Kidney epithelial cell (primary cell): ENCODE data around the gene FAAP24. TPM values are rescaled to one million over a fixed set of nuclear protein-coding genes. Genes with fewer than 3 reads are reported as not detected.
"Not testable (repeated sequence)": the region's sequence is repeated elsewhere in the genome, so short reads cannot be mapped to it uniquely, and the experiment has no call there.

Experiments
- DNase-seq: peaks from one replicate; pipeline ENCODE4 v3.0.0-alpha.2; 2010; ENCODE audit warnings: low read depth
- H3K27me3 ChIP-seq: 2 replicates; pipeline ENCODE4 v1.6.0; 2011; ENCODE audit warnings: low read length; ENCODE audit not compliant: control insufficient read depth, insufficient read depth
- H3K36me3 ChIP-seq: 2 replicates; pipeline ENCODE4 v1.5.1; 2011; ENCODE audit warnings: low read length; ENCODE audit not compliant: control insufficient read depth, insufficient read depth
- H3K4me3 ChIP-seq: 2 replicates; pipeline ENCODE4 v1.5.1; 2011; ENCODE audit warnings: low read depth, mild to moderate bottlenecking, control low read depth, low read length
- total RNA-seq: library from RNA; depleted of rRNA; stranded (reverse); fragments of >200 nt; gene quantifications from 2 replicates; pipeline ENCODE4 v1.2.3, GENCODE V29; 2015
- TF ChIP-seq, protein P1 (sequence below): IDR thresholded peaks from 2 replicates; pipeline ENCODE4 v1.5.1; 2011; ENCODE audit warnings: mild to moderate bottlenecking, moderate library complexity, low read length, control low read depth, inconsistent platforms; ENCODE audit not compliant: insufficient read depth, poor library complexity, severe bottlenecking

Gene FAAP24
- total RNA-seq, 1 donor from 2014 or later, result 1.7 TPM

DNA sequence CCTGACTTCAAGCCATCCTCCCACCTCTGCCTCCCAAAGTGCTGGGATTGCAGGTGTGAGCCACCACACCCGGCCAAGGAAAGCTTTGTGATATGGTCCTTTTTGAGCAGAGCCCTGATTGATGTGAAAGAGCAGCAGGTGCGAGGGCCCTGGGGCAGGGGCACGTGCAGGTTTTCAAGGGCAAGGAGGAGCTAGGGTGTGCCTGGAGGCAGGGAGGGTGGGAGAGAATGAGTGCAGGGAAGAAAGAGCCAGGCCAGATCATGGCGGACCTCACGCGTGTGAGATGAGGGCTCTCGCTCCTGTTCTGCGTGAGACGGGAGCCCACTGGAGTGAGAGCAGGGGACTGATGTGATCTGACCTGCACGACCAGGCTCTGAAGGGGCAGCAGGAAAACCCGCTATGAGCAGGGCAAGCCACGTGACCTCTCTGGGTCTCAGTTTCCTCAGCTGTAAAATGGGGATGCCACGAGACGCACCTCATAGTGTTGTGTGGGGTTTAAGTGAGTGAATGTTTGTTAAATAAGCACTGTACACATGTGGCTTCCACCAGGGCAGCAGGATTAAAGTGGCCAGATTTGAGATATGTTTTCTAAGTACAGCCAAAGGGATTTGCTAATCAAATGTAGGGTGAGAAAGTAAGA is 25.8 kb downstream of the FAAP24 start:
- TF ChIP-seq, protein P1, sequence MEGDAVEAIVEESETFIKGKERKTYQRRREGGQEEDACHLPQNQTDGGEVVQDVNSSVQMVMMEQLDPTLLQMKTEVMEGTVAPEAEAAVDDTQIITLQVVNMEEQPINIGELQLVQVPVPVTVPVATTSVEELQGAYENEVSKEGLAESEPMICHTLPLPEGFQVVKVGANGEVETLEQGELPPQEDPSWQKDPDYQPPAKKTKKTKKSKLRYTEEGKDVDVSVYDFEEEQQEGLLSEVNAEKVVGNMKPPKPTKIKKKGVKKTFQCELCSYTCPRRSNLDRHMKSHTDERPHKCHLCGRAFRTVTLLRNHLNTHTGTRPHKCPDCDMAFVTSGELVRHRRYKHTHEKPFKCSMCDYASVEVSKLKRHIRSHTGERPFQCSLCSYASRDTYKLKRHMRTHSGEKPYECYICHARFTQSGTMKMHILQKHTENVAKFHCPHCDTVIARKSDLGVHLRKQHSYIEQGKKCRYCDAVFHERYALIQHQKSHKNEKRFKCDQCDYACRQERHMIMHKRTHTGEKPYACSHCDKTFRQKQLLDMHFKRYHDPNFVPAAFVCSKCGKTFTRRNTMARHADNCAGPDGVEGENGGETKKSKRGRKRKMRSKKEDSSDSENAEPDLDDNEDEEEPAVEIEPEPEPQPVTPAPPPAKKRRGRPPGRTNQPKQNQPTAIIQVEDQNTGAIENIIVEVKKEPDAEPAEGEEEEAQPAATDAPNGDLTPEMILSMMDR, result no peak
- no peak for DNase-seq
- H3K36me3 ChIP-seq, result peaks cover 1% of the 10 kb centered on the region

DNA sequence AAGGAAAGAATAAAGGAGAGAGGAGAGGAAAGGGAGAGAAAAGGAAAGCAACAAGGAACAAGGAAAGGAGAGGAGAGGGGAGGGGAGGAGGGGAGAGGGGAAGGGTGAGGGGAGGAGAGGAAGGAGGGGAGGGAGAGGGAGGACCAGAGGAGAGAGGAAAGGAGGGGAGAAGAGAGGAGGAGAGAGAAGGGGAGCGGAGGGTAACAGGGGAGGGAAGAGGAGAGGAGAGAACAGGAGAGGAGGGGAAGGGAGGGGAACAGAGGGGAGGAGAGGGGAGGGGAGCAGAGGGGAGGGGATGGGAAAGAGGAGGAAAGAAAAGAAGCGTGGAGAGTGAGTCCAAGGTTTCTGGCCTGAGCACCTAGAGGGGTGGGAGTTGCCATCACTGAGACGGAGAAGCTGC is 26.7 kb downstream of the FAAP24 start:
- H3K27me3 ChIP-seq, result no peaks in the 10 kb centered on the region
- peaks cover 1% of the 10 kb centered on the region for H3K36me3 ChIP-seq
- TF ChIP-seq, protein P1, result no peak
- no peak for DNase-seq
- H3K4me3 ChIP-seq, result no peak overlapping the region

More for the DNA sequence above, 25.8 kb downstream of the FAAP24 start:
- Histone ChIP-seq H3K27me3 (no peaks in the 10 kb centered on the region), H3K4me3 (no peak overlapping the region)

- Histone ChIP-seq H3K36me3 (peaks cover 1% of the 10 kb centered on the region), H3K4me3 (no peak overlapping the region), H3K27me3 (no peaks in the 10 kb centered on the region)
- TF ChIP-seq, protein P1, result no peak
- DNase-seq, result no peak
These were observed 28.5 kb downstream of the FAAP24 start for GRCh38 chr19:33000510-33000909.

DNA sequence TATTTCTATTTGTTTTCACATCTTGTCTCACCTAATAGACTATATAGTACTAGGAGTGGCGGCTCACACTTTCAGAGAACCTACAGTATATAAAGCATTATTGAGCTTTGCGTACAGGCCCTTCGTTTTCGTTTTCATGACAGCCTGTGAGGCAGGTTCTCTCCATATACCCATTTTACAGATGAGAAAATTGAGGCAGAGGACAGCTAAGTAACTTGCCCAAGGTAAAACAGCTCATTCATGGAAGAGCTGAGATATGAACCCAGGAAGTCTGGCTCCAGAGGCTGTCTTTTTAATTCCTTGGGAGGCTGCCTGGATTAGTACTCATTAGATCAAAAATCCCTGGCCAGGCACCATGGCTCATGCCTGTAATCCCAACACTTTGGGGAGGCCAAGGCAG is 28.9 kb downstream of the FAAP24 start:
- Histone ChIP-seq H3K27me3 (no peaks in the 10 kb centered on the region), H3K36me3 (peaks cover 1% of the 10 kb centered on the region), H3K4me3 (no peak overlapping the region)
- DNase-seq, result no peak
- TF ChIP-seq, protein P1, result no peak

DNA sequence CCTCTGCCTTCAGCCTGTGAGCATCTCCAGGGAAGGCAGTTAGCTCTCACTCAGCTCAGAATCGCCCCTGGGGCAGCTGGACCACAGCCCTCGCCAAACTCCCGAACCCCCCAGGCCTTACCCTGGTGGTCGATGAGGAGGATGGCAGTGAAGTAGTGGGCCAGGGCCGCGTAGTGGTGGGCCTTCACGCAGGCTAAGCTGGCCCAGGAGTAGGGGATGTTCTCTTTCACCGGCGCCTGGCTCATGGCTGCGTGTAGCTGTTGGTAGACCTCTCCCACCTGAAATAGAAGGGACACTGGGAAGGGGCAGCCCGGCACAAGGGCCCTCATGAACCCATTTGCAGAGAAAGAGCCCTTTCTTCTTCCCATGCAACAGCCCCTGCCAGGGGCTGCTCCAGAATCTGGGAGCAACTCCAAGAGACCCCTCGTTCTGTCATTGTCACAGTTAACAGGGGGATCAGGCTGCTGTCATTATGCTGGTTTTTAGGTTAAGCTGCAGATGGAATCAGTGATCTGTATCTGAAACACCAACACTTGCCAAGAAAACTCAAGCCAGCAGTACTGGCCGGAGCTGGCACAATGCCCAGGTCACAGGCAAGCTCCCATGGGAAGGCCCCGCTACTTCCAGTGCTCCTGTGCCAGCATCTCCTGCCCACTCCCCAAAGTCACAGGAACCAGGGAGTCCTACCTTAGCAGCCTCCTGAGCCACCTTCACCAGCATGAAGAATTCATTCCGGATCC is 30.3 kb downstream of the FAAP24 start:
- not testable (repeated sequence) for DNase-seq, H3K36me3 ChIP-seq

GRCh38 chr19:33003424-33004024 is 31.5 kb downstream of the FAAP24 start:
- not testable (repeated sequence) for H3K27me3 ChIP-seq, H3K4me3 ChIP-seq, H3K36me3 ChIP-seq
- peak; percentile 1 for DNase-seq

More for the DNA sequence above, 30.3 kb downstream of the FAAP24 start:
- not testable (repeated sequence) for H3K27me3 ChIP-seq, H3K4me3 ChIP-seq
